Right lobe of liver (tissue), 6 donors: ENCODE results near the gene QPRT. TPM values are rescaled to one million over a fixed set of nuclear protein-coding genes. Genes with fewer than 3 reads are reported as not detected.
"Not testable (repeated sequence)": the region's sequence is repeated elsewhere in the genome, so short reads cannot be mapped to it uniquely, and the experiment has no call there.

ENCODE experiments used
- ATAC-seq, 4 donors: fragments of 200-7000 bp; cut with Tn5 transposase; one replicate each; pipeline ENCODE4 v1.9.1; 2020; ENCODE audit warnings: mild to moderate bottlenecking in 4 of 4, moderate library complexity in 4 of 4
- DNase-seq, 3 donors: peaks; one replicate each; pipeline ENCODE4 v3.0.0-alpha.2; 2020
- H3K27ac ChIP-seq, 3 donors: fragments of 200-600 bp; one replicate each; pipeline ENCODE4 v1.8.0; 2022
- H3K27me3 ChIP-seq, 2 donors: fragments of 200-600 bp; one replicate each; pipeline ENCODE4 v1.8.0; 2022
- H3K36me3 ChIP-seq, 4 donors: fragments of 200-600 bp; sonication (generic) in 1 of 4; one replicate each; pipeline versions ENCODE4 v1.5.1 to v1.8.0; 2017 to 2022; ENCODE audit warnings: control low read depth in 1 of 4
- H3K4me1 ChIP-seq, 4 donors: fragments of 200-600 bp; sonication (generic) in 1 of 4; one replicate each; pipeline versions ENCODE4 v1.5.1 to v1.8.0; 2017 to 2022; ENCODE audit warnings: control low read depth in 1 of 4
- H3K4me3 ChIP-seq, 3 donors: fragments of 200-600 bp; one replicate each; pipeline ENCODE4 v1.8.0; 2022
- H3K9me3 ChIP-seq, 4 donors: fragments of 200-600 bp; sonication (generic) in 1 of 4; one replicate each; pipeline versions ENCODE4 v1.5.1 to v1.8.0; 2017 to 2022; ENCODE audit warnings: control low read depth in 1 of 4
- CTCF ChIP-seq, 4 donors: fragments of 200-600 bp in 3 of 4; fragments of 450-650 bp in 1 of 4; IDR thresholded peaks; one replicate each; pipeline versions ENCODE4 v1.5.1 to v1.8.0; 2016 to 2022; ENCODE audit warnings: antibody characterized with exemption in 4 of 4, mild to moderate bottlenecking in 2 of 4
- POLR2A ChIP-seq: fragments of 450-650 bp; IDR thresholded peaks from one replicate; pipeline ENCODE4 v1.6.1; 2017; ENCODE audit warnings: antibody characterized with exemption, mild to moderate bottlenecking
- WGBS: methylation state at CpG from one replicate; pipeline ENCODE4 v1.1.6; 2018; ENCODE audit warnings: low coverage, low lambda C conversion rate; ENCODE audit not compliant: insufficient coverage; ENCODE audit errors: missing lambda C conversion rate; 5-methylcytosine and 5-hydroxymethylcytosine counted together
- intact Hi-C, 2 donors: fragments of 100-400 bp; cut with DNase I; formaldehyde crosslinking; loops; one replicate each; pipeline versions ENCODE4 v1.11.2 to v1.14.1; 2022
- total RNA-seq, 6 experiments: library from RNA; depleted of rRNA in 2 of 6; stranded (reverse); fragments of >200 nt in 2 of 6; fragmentation: NEBNext Ultra II Directional in 3 of 6; extraction: Animal tissue kit (Norgen Biotek cat#: 25700) in 3 of 6; gene quantifications; one replicate each; pipeline versions ENCODE4 v1.1.0 to v1.2.4, GENCODE V29; 2016 to 2023
- donor health status: DM: no; HTN: yes; CAD: no.
- donor health status: DM: no; HTN: no; CAD: no.
- donor health status: DM: no; HTN: no; CAD: no.
- donor health status: DM: no; HTN: yes; CAD: no.
- donor health status: DM: no; HTN: yes; CAD: no.

Gene QPRT
- total RNA-seq, 6 experiments from 2014 or later, result 95.2 to 154 (median 128) TPM

- TF ChIP-seq CTCF (IDR thresholded peaks at IDR 0.05), result peak; percentile 59 to 71 (median 66)
- TF ChIP-seq POLR2A, result no peak
- intact Hi-C loops, result no loop called here
- WGBS, result 27% methylated on average over 6 of the region's 6 CpGs
- Histone ChIP-seq H3K9me3 (no peaks in the 10 kb centered on the region), H3K4me3 (no peak overlapping the region), H3K27ac (no peak overlapping the region), H3K4me1 (no peaks in the 10 kb centered on the region), H3K27me3 (no peaks in the 10 kb centered on the region), H3K36me3 (no peaks in the 10 kb centered on the region)
- ATAC-seq (peak; percentile 87 to 95 (median 94)), DNase-seq (no peak)
Measured at GRCh38 chr16:29729116-29729521, 50.1 kb downstream of the QPRT start.

GRCh38 chr16:29730649-29731048 is 51.7 kb downstream of the QPRT start:
- ATAC-seq (no peak), DNase-seq (no peak)
- 57% methylated on average over 7 of the region's 7 CpGs for WGBS
- Histone ChIP-seq H3K27ac (no peak overlapping the region), H3K9me3 (no peaks in the 10 kb centered on the region), H3K27me3 (no peaks in the 10 kb centered on the region), H3K36me3 (no peaks in the 10 kb centered on the region), H3K4me3 (no peak overlapping the region), H3K4me1 (no peaks in the 10 kb centered on the region)
- no peak for TF ChIP-seq POLR2A
- TF ChIP-seq CTCF (IDR thresholded peaks at IDR 0.05), result no peak
- intact Hi-C loops, result no loop called here

GRCh38 chr16:29731768-29732601 is 53.0 kb downstream of the QPRT start:
- H3K4me3 ChIP-seq, H3K27me3 ChIP-seq, H3K9me3 ChIP-seq, intact Hi-C loops, DNase-seq, H3K4me1 ChIP-seq, ATAC-seq, H3K27ac ChIP-seq, H3K36me3 ChIP-seq: not testable (repeated sequence)
- 64% methylated on average over 13 of the region's 13 CpGs for WGBS

- ATAC-seq, result no peak
- Histone ChIP-seq H3K4me1 (no peaks in the 10 kb centered on the region), H3K27me3 (no peaks in the 10 kb centered on the region), H3K4me3 (no peak overlapping the region), H3K9me3 (no peaks in the 10 kb centered on the region), H3K27ac (no peak overlapping the region), H3K36me3 (no peaks in the 10 kb centered on the region)
- WGBS, result 91% methylated on average over 1 of the region's 1 CpG
- intact Hi-C loops, result no loop called here
- no peak for DNase-seq
- TF ChIP-seq CTCF (IDR thresholded peaks at IDR 0.05) (no peak), POLR2A (no peak)
Measured at GRCh38 chr16:29734786-29735185, 55.8 kb downstream of the QPRT start.

- Histone ChIP-seq H3K27ac (no peak overlapping the region), H3K36me3 (no peaks in the 10 kb centered on the region), H3K27me3 (no peaks in the 10 kb centered on the region), H3K9me3 (no peaks in the 10 kb centered on the region), H3K4me1 (no peaks in the 10 kb centered on the region), H3K4me3 (no peak overlapping the region)
- ATAC-seq (no peak), DNase-seq (no peak)
- TF ChIP-seq POLR2A (no peak), CTCF (IDR thresholded peaks at IDR 0.05) (no peak)
- intact Hi-C loops, result no loop called here
- WGBS, result 90% methylated on average over 2 of the region's 5 CpGs
Measured at GRCh38 chr16:29736112-29736511, 57.1 kb downstream of the QPRT start.
